Limb (tissue), 2 donors: ENCODE data around the gene MPV17.
"Not testable (repeated sequence)": the region's sequence is repeated elsewhere in the genome, so short reads cannot be mapped to it uniquely, and the experiment has no call there.

Experiments used
- DNase-seq, 2 donors: peaks; one replicate each; pipeline ENCODE4 v3.0.0-alpha.2; 2016; ENCODE audit errors: extremely low spot score in 2 of 2

Gene MPV17, protein sequence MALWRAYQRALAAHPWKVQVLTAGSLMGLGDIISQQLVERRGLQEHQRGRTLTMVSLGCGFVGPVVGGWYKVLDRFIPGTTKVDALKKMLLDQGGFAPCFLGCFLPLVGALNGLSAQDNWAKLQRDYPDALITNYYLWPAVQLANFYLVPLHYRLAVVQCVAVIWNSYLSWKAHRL

DNA sequence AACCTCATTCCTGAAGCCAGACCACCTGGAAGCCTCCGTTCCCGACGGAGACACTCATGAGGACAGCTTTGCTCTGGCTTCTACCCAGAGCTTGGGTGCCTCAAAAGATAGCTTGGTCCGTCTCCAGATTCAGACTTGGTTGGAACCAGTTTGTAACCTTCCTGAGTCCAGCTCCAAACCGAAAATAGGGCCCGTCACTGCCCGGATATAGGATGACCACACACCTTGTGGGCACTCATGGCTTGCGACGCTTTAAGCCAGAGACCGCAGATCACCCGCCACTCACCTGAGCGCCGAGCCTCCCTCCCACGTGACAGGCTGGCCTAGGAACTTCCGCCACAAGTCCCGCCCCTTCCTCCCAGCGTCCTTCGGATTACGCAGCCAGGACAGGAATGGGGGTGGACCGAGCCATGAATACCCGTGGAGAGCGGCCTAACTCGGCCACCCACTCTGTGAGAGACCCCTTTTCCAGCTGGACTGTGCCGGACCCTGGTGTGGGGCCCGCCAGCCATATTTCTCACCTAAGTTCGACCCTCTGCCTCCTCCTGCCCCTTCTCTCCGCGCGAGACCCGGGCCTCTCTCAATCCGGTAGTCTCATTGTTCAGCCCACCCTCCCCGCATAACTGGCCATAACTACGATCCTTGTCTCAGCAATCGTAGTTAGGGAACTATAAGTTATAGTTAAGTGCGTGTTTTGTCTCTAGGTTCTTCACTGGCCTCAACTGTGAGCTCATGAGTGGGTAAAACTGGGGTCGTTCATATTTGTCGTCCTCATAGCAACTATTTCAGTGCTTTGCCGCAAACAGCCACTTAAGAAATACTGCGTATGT, at the start of gene MPV17:
TSS of gene MPV17 (minus strand) at position 332 of the 830 bp plus-strand sequence. CDS start 580 bp downstream, outside the sequence.
- DNase-seq: peak; percentile 93

DNA sequence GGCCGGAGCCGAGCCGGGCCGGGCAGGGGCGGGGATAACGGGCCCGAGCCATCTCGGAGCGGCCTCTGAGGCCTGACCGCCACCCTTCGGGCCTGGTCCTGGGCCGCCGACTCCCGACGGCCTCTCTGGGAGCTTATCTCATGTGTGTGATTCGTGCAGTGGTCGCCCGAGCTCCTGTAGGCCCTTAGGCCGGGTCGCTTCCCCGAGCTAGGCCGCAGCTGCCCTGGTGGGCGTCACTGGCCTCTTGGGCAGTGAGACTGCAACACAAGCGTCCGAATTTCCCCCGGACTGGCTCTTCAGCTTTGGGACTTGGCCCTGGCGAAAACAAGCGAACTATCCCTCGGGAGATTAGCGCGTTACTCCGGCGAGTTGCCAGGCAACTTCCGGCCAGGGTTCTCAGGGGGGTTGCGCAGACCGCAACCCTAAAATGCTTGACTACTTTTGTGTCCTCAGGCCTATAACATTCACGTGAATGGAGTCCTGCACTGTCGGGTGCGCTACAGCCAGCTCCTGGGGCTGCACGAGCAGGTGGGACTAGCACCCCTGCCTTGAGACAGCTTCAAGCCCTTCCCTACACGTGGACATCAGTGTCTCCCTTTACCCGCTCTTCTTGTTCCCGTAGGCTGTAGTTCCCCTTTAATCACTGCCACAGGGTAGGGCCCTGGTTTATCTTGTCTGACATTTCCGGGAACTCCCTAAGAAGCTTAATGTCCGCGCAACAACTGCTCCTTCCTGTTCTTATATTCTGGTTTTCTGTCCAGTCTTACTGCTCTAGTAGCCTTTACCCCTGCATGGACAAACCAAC, 48.1 kb upstream of the MPV17 start:
- DNase-seq: no peak

DNA sequence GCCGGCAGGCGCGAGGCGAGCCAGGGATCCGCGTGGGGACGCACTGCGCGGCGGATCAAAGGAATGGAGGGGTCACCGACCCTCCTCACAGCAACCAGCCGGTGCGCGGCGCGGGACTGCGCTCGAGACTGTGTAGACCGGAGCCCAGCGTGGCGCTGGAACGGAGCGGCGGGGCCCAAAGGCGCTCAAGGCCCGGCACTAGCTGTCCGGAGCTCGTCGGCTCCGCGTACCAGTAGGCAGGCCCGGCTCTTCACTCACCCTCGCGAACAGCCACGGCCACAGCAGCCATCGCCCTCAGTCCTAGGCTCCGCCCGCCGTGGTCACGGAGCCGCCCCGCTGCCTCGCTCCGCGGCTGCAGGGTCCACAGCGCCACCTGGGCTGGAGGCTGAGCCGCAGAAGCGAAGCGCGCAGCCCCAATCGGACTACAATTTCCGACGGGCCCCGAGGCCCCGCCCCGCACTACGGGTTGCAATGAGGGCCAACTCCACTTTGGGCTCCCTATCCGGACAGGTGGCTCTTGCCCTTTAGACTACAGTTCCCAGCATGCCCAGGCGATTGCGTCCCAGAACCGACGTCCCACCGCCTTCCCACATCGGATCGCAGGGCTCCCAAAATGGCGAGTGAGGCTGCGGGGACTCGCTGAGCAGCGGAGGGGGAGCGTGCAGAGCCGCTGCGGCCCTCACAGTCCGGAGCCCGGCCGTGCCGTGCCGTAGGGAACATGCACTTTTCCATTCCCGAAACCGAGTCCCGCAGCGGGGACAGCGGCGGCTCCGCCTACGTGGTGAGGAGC, 47.3 kb upstream of the MPV17 start, which contains the start of the genes EIF2B4 and SNX17:
TSS of gene EIF2B4 (minus strand) at position 313 of the 790 bp plus-strand sequence. CDS start at position 289, 24 bp downstream.
TSS of gene SNX17 (plus strand) at position 591 of the 790 bp plus-strand sequence. CDS start at position 719, 128 bp downstream.
- DNase-seq: peak; percentile 99 to 100

DNA sequence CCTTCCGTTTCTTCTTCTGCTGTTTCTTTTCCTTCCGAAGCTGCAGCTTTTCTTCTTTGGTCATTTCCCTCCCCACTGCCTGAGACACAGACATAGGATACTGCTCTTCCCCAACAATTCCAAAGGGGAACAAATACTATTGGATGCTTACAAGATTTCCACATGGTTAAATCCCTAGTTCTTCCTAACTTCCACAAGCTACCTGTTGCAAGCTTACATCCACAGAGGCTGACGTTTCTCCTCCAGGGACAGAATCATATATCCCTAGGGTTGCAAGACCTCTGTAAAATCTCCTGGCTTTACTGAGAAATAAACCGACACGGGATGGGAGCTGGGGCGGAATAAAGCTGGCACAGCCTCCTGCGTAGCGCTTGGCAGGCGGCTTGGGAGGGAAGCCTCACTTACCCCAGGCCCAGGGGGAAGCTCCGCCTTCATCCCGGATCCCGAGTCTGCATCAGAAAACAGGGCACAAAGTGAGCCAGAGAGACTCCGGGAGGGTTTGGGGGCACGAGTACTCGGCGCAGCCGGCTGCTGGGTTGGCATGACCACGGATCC, 46.7 kb upstream of the MPV17 start:
- peak in 1 of 2 donors; percentile 28 for DNase-seq

DNA sequence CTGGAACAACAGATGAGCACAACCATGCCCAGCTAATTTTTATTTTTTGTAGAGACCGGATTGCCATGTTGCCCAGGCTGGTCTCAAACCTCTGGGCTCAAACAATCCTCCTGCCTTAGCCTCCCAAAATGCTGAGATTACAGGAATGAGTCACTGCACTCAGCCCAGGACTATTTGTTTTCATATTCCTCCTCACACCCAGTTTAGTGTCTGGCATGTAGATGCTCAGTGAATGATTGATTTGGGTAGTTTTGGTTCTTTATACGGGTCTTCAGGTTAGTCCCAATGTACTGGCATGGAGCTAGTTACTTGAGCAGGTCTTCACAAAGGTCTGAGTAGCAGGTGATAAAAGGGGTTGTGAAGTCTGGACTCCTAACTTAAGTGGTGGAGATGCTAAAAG, 41.0 kb upstream of the MPV17 start:
- no peak for DNase-seq

DNA sequence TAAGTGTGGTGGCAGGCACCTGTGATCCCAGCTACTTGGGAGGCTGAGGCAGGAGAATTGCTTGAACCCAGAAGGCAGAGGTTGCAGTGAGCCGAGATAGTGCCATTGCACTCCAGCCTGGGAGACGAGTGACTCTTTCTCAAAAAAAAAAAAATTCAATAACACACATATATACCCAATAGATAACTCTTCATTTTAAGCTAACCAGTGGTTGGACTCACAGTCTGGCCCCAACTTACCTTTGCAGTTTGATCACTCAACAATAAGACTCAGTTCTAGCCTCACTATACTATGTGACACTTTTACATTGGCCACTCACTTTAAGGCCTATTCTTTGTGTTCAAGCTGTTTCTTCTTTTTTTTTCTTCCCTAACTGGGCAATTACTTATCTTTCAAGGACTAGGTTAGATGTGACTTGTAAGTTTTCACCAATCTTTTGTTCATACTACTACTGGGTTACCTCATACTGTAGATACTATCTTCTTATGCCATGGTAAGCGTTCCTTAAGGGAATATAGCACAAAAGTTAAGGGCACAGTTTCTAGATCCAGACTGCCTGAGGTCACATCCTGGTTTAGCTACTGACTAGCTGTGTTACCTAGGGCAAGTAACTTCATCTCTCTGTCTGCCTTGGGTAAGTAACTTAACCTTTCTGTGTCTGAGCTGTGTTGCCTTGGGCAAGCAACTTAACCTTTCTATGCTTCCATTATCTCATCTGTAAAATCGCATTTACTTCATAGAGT, 40.0 kb upstream of the MPV17 start:
- DNase-seq: no peak

DNA sequence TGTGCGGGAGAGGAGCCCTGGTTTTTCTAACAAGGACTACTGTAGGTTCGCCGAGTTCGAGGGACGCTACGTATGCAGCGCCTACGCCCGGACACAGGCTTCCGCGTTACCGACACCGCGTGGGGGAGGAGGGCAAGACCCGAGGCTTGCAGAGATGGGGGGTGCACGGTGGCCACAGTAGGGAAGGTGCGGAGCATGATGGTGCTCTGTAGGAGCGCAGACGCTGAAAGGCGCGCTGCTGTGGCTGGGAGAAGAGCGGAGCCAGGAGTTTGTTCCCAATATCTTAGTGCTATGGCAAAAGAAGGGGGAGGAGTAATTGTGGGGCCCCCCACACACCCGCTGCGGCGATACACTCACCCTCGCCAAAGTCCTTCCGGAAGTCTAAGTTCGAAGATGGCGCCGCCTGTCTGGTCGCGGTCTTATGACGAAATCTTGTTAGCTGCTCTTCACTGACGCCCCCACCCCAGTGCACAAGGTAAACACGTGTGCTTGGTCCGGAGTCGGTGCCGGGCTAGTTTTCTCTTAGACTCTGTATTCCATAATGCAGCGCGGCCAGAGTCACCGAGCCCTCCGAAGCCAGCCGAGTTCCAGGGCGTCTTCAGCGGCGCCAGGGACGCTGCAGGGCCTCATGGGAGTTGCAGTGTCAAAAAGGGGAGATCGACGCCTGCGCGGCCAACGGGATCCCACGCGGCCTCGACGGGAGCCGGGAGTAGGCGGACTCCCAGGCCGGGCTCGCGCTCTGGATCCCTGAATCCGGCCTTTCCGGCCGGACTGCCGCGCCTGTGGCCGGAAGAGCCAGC, 33.7 kb upstream of the MPV17 start, which contains the start of gene GTF3C2:
TSS of gene GTF3C2 (minus strand) at position 383 of the 800 bp plus-strand sequence. CDS start 13,210 bp downstream, outside the sequence.
- DNase-seq: peak; percentile 95 to 96

DNA sequence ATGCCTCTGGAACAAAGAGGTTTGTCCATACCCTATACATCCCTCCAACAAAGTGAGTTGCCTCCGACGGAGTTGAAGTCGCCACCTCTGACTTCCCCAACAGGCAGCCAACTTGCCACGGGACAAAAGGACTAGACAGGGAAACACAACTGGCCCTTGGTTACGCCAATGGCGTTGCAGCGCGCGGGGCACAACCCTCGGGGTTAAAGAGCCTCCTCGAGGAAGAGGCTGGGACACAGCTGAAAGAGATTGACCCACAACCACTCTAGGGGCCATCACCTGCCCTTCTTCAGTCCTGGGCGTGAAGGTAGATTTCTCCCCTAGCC, 33.1 kb upstream of the MPV17 start:
- DNase-seq: no peak

DNA sequence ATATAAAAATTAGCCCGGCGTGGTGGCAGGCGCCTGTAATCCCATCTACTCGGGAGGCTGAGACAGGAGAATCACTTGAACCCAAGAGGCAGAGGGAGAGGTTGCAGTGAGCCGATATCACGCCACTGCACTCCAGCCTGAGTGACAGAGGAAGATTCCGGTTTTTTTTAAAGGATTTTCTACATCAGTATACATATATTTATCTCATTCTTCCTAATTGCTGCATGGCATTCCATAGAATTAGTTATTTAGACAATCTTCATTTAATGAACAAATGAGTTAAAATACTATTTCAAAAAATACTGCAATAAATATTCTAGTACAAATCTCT, 31.7 kb upstream of the MPV17 start:
- DNase-seq: no peak

DNA sequence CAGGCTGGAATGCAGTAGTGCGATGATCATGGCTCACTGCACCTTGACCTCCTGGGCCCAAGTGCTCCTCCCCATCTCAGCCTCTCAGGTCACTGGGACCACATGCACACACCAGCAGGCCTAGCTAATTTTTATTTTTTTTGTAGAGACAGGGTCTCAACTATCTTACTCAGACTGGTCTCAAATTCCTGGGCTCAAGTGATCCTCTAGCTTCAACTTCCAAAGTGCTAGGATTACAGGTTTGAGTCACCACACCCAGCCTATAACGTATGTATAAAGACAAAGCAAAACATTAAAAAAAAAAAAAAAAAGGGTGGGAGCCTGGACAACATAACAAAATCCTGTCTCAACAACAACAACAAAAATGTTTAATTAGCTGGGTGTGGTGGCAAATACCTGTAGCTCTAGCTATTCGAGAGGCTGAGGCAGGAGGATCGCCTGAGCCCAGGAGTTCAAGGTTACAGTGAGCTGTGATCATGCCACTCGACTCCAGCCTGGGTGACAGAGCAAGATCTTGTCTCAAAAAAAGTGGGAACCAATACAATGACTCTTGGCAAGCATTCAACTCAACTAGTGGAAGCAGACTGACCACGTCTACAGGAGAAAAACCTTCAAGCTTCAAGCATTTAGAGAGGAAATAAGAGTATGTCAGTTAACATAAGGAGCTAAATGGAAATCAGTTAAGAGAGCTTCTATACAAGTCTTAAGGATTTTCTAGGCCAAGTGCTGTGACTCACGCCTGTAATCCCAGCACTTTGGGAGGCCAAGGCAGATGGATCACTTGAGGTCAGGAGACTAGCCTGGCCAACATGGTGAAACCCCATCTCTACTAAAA, 31.1 kb upstream of the MPV17 start:
- no peak for DNase-seq

DNA sequence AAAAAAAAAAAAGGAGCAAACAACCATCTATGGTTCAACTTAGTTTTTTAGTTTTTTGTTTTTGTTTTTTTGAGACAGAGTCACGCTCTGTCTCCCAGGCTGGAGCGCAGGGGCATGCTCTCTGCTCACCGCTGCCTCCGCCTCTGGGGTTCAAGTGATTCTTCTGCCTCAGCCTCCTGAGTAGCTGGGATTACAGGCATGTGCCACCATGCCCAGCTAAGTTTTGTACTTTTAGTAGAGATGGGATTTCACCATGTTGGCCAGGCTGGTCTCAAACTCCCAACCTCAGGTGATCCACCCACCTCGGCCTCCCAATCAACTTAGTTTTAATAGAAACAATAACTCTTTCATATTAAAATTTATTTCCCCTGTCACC, 30.5 kb upstream of the MPV17 start:
- DNase-seq: not testable (repeated sequence)

DNA sequence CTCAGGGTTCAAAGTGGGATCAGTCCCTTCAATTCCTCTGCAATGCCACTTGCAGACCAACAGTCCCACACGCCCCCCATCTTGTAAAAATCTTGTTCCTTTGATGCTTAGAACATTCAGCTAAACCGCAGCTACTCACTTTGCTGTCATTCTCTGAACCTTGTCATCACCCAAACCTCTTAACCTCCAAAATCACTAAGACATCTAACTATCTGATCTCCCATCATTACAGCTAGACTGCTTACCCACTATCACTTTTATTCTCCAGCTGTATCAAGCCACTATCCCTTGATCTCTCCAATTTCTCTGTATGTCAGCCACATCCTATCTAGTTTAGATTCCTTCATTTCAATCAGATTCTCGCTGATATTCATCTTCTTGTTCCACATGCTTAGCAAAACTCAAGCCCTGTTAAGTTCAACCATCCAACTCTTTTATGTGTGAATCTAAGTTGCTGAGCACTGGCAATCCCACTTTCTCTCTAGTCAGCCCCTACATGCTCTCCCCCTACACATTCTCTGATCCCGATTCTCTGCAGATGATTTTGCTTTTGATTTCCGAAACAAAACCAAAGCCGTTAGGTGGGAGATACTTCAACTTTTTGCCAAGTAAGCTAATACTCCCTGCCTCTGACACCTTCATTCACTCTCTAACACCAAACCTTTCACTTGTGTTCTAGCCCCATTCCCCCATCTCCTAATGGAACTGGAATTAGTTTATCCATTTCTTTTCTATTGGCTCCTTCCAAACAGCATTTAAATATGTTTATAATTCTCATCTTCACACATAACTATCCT, 29.1 kb upstream of the MPV17 start:
- DNase-seq: no peak

DNA sequence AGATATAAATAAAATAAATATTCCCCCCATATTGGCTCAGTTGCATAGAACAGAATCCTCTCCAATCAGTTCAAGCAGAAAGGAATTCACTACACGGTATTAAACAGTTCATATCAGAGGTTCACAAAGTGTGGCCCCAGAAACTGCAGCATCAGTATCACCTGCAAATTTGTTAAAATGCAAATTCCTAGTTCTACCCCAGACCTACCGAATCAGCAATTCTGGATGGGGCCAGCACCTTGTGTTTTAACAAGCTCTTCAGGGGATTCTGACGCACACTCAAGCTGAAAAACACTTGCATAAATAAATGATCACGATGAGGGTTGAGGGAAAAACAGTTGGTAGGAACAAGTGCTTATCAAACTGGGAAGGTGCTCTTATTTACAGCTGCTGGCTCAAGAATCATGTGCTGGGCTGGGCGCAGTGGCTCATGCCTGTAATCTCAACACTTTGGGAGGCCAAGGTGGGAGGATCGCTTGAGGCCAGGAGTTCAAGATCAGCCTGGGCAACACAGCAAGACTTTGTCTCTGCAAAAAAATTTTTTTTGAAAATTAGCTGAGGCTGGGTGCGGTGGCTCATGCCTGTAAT, 27.3 kb upstream of the MPV17 start:
- no peak for DNase-seq

DNA sequence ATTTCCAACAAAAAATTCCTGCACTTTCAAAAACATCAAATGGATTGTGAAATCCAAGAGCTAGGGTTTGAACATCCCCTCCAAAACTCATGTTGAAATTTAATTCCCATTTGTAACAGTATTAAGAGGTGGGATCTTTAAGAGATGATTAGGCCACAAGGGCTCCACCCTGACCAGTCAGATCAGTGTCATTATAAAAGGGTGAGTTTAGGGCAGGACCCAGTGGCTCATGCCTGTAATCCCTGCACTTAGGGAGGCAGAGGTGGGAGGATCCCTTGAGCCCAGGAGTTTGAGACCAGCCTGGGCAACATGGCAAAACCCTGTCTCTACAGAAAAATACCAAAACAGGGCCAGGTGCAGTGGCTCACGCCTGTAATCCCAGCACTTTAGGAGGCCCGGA, 24.7 kb upstream of the MPV17 start:
- DNase-seq: no peak

DNA sequence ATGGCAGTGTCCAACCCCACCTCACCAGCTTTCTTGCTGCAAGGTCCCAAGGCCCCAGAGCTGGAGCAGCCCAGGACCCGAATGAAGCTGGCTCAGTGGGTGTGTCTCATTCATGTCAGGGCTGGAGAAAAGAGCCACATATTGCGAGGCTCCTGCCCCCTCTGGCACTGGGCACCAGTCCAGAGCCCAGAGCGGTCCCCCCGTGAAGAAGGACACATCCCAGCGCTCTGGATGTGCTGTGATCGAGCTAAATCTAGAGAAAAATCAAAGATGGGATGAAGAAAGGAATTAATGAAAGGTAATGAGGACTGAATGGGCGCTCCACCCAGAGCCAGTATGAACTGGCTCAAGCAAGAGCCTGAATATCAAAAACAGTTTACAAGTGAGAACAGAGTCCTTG, 13.3 kb upstream of the MPV17 start:
- DNase-seq: no peak

DNA sequence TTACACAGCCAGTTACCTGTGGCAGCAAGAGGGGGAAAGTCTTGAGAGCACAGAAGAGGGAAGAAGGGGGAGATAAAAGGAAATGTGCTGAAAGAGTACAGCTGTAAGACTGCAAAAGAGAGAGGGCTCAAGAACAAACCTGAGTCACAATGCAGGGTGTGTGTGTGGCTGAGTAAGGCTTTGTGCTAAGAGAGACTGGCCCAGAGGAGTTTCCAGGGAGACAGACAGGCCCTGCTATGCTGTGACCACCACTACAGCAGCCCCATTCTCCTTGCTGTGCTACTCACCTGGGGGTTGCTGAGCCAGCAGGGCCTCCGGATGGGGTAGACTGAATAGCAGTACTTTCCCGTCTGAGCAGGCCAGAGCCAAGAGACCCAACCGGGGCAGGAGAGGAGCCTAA, 12.4 kb upstream of the MPV17 start:
- DNase-seq: no peak

DNA sequence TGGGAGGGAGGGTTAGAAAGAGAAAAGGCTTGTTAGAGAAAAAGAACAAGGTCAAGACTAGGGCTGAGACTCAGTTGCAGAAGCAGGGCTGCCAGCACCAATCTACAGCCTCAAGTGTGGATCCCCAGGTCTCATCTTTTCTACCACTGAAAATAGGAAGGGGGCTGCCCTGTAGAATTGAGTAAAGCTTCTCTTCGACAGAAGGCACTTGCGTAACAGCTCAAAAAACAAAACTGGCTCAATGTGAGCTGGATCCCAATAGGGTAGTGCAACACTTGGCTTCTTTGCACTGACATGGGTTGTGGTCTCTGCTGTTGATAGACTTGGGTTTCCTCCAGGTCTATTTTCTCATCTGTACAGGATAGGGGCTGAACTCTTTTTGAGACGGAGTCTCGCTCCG, 1.8 kb upstream of the MPV17 start:
- no peak for DNase-seq
